ENCODE data around the gene CMSS1. TPM values are rescaled to one million over a fixed set of nuclear protein-coding genes. Genes with fewer than 3 reads are reported as not detected.

CMSS1 gene
- total and polyA plus RNA-seq, 2 of the 13 experiments (the other 11 are each of a cell fraction or from before 2014, with no cell fraction given): 6.4 to 48.7 TPM

DNA sequence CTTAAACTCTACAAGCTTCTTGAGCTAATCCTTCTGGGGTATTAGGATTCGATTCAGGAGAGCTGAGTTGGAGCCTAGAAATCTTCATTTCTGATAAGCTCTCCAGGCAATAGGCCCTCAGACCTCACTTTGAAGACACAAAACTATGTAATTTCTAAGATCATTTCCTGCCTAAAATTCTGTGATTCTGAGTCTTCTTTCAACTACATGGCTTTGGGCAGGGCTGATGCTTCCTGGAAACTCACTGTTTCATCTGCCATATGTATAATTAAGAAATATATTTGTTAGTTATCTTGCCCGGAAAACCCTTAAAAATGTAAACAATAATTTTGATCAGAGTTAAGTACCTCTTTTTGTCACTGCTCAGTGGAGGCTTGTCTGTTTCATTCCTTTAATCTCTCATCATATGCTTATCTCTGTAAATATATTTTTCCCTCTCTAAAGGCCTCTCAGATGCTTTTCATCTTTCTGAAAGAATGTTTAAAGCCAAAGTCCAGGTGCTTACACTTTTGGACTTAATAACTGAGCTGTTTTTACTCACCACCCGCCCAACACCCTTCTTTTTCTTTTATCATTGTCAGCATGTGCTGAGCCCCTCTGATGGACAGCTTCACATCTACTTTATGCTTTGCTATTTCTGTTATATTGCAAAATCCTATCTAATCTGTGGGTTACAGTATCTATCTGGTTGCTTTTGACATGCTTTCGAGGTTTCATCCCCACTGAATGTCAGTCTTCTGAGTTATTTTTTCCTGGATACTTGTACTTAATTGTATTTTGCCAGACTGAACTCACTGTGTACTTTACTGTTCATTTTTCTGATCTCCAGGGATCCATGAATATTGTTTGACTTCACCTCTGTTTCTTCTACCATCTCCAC, 258.4 kb downstream of the CMSS1 start (continued):
- TF ChIP-seq, protein P1, sequence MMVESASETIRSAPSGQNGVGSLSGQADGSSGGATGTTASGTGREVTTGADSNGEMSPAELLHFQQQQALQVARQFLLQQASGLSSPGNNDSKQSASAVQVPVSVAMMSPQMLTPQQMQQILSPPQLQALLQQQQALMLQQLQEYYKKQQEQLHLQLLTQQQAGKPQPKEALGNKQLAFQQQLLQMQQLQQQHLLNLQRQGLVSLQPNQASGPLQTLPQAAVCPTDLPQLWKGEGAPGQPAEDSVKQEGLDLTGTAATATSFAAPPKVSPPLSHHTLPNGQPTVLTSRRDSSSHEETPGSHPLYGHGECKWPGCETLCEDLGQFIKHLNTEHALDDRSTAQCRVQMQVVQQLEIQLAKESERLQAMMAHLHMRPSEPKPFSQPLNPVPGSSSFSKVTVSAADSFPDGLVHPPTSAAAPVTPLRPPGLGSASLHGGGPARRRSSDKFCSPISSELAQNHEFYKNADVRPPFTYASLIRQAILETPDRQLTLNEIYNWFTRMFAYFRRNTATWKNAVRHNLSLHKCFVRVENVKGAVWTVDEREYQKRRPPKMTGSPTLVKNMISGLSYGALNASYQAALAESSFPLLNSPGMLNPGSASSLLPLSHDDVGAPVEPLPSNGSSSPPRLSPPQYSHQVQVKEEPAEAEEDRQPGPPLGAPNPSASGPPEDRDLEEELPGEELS (CRISPR knock-in tag; IDR thresholded peaks at IDR 0.05): peak; percentile 85
- 0 out of 4 replicates have a peak, but pooled peaks of 1 of the 2 experiments have one; percentile 9 for TF ChIP-seq HMGXB4 (CRISPR knock-in tag; IDR thresholded peaks at IDR 0.05; ENCODE audit: borderline replicate concordance in 1 of 2, low read depth in 1 of 2)
- no peak for TF ChIP-seq KDM3A (CRISPR knock-in tag; IDR thresholded peaks at IDR 0.05; ENCODE audit: low read depth)
- TF ChIP-seq, protein P2, sequence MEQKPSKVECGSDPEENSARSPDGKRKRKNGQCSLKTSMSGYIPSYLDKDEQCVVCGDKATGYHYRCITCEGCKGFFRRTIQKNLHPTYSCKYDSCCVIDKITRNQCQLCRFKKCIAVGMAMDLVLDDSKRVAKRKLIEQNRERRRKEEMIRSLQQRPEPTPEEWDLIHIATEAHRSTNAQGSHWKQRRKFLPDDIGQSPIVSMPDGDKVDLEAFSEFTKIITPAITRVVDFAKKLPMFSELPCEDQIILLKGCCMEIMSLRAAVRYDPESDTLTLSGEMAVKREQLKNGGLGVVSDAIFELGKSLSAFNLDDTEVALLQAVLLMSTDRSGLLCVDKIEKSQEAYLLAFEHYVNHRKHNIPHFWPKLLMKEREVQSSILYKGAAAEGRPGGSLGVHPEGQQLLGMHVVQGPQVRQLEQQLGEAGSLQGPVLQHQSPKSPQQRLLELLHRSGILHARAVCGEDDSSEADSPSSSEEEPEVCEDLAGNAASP (CRISPR knock-in tag; IDR thresholded peaks at IDR 0.05; ENCODE audit: borderline replicate concordance): peak; percentile 88; the same call in 1 of the 2 replicates
- TF ChIP-seq HHEX (CRISPR knock-in tag; IDR thresholded peaks at IDR 0.05): peak; percentile 76
- TF ChIP-seq HMG20B (CRISPR knock-in tag; conservative IDR thresholded peaks at IDR 0.05): peak; percentile 63
- TF ChIP-seq MED8 (CRISPR knock-in tag; IDR thresholded peaks at IDR 0.05; ENCODE audit: insufficient replicate concordance): peak; percentile 85
- no peak for TF ChIP-seq TAF15 (IDR thresholded peaks at IDR 0.05; ENCODE audit: low read depth, low read length, poor library complexity, severe bottlenecking)
- peak; percentile 22; the same call in 1 of the 2 replicates for TF ChIP-seq IRF2 (CRISPR knock-in tag; IDR thresholded peaks at IDR 0.05)
- no peak for TF ChIP-seq ZNF570 (CRISPR knock-in tag; IDR thresholded peaks at IDR 0.05; ENCODE audit: borderline replicate concordance)
- peak; percentile 100 for TF ChIP-seq ISL2 (CRISPR knock-in tag; IDR thresholded peaks at IDR 0.05)
- TF ChIP-seq CREB1 (IDR thresholded peaks at IDR 0.05): no peak
- TF ChIP-seq CREB1 (CRISPR knock-in tag; IDR thresholded peaks at IDR 0.05): peak; percentile 57; the same call in 1 of the 2 replicates
- TF ChIP-seq ZNF143 (CRISPR knock-in tag; IDR thresholded peaks at IDR 0.05): no peak
- peak; percentile 90 to 100; a peak in 3 of 4 replicates for TF ChIP-seq EP300 (IDR thresholded peaks at IDR 0.05; ENCODE audit: low read depth in 2 of 2, low read length in 2 of 2)
- peak; percentile 92 for TF ChIP-seq EP300 (CRISPR knock-in tag; IDR thresholded peaks at IDR 0.05; ENCODE audit: borderline replicate concordance)
- TF ChIP-seq SIX1 (CRISPR knock-in tag; IDR thresholded peaks at IDR 0.05; ENCODE audit: borderline replicate concordance): peak; percentile 75; the same call in 1 of the 2 replicates
- 0 out of 2 replicates have a peak, but pooled peaks have one; percentile 29 for TF ChIP-seq ZMYM2 (CRISPR knock-in tag; IDR thresholded peaks at IDR 0.05)
- TF ChIP-seq ZNF616 (CRISPR knock-in tag; IDR thresholded peaks at IDR 0.05; ENCODE audit: low read depth): no peak
- TF ChIP-seq ZMYM4 (CRISPR knock-in tag; IDR thresholded peaks at IDR 0.05): peak; percentile 40; the same call in 1 of the 2 replicates
- peak; percentile 39 for TF ChIP-seq RBFOX2 (IDR thresholded peaks at IDR 0.05; ENCODE audit: low read depth, low read length)

Data from HepG2 (cell line).